Retinal pigment epithelial cell (primary cell): ENCODE results near the gene ATP13A3.
"Not testable (repeated sequence)": the region's sequence is repeated elsewhere in the genome, so short reads cannot be mapped to it uniquely, and the experiment has no call there.

Source experiments
- DNase-seq: peaks from one replicate; pipeline ENCODE4 v3.0.0-alpha.2; 2010; ENCODE audit warnings: low read depth
- H3K4me3 ChIP-seq: 2 replicates; pipeline ENCODE4 v1.5.1; 2011; ENCODE audit warnings: mild to moderate bottlenecking, low read length, control low read depth, moderate library complexity
- CTCF ChIP-seq: conservative IDR thresholded peaks from 2 replicates; pipeline ENCODE4 v1.5.1; 2011; ENCODE audit warnings: low read depth, low read length, control low read depth, inconsistent platforms

The ATP13A3 gene

GRCh38 chr3:194521510-194522260, 34.9 kb upstream of the ATP13A3 start:
- DNase-seq, result peak; percentile 64
- TF ChIP-seq CTCF, result no peak
- no peak overlapping the region for H3K4me3 ChIP-seq

DNA sequence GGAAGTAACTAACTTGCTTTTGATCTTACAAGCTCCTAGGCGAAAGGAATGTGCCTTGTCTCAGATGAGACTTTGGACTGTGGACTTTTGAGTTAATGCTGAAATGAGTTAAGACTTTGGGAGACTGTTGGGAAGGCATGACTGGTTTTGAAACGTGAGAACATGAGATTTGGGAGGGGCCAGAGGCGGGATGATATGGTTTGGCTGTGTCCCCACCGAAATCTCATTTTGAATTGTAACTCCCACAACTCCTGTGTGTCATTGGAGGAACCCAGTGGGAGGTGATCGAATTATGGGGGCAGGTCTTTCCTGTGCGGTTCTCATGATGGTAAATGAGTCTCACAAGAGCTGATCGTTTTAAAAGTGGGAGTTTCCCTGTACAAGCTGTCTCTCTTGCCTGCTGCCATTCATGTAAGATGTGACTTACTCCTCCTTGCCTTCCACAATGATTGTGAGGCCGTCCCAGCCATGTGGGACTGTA, 33.9 kb upstream of the ATP13A3 start:
- not testable (repeated sequence) for DNase-seq, H3K4me3 ChIP-seq

DNA sequence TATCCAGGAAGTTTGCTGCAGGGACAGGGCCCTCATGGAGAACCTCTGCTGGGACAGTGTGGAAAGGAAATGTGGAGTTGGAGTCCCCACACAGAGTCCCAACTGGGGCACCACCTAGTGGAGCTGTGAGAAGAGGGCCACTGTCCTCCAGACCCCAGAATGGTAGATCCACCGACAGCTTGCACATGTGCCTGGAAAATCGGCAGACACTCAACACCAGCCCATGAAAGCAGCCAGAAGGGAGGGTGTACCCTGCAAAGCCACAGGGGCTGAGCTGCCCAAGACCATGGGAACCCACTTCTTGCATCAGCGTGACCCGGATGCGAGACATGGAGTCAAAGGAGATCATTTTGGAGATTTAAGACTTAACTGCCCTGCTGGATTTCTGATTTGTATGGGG, 33.4 kb upstream of the ATP13A3 start:
- H3K4me3 ChIP-seq, DNase-seq: not testable (repeated sequence)

GRCh38 chr3:194518652-194519051, 31.9 kb upstream of the ATP13A3 start:
- no peak overlapping the region for H3K4me3 ChIP-seq
- DNase-seq, result no peak
- TF ChIP-seq CTCF, result no peak

- DNase-seq, result no peak
- TF ChIP-seq CTCF, result no peak
These were observed 30.5 kb upstream of the ATP13A3 start for GRCh38 chr3:194517333-194517732.

GRCh38 chr3:194514626-194515025, 27.8 kb upstream of the ATP13A3 start:
- DNase-seq, result no peak
- H3K4me3 ChIP-seq, result no peak overlapping the region
- TF ChIP-seq CTCF, result no peak

More at GRCh38 chr3:194517333-194517732, 30.5 kb upstream of the ATP13A3 start:
- no peak overlapping the region for H3K4me3 ChIP-seq

DNA sequence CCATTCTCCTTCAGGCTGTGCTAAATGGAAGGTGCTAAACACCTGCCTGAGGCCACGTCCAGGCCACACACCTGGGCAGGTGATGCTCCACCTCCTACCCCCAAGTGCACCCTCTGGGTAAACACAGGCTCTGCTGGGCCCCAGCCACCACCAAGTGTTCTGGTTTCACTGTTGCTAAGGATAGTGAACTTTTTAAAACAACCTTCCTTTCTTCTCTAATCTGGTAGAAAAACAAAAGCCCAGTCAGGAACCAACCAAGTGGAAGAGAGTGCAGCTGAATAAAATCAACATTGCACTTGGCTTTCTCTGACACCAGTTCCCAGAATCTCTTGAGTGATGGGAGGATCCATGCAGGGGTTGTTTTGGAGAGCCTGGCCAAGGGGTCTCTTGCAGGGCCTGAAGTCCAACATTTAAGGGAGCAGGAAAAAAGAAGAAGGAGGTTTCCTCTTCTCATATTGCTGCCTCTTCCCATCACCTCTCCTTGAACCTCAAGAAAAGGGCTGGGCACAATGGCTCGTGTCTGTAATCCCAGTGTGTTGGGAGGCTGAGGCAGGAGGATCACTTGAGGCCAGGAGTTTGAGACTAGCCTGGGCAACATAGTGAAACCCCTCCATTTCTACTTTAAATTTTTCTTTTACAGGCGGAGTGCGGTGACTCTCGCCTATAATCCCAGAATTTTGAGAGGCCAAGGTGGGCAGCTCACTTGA, 26.2 kb upstream of the ATP13A3 start:
- TF ChIP-seq CTCF, result no peak
- no peak overlapping the region for H3K4me3 ChIP-seq

More for the DNA sequence above, 26.2 kb upstream of the ATP13A3 start:
- DNase-seq, result no peak
